HFFc6 (cell line): Measurements from ENCODE around the gene SLC8A1. TPM values are rescaled to one million over a fixed set of nuclear protein-coding genes. Genes with fewer than 3 reads are reported as not detected.
A peak's percentile ranks its signal among the peaks of the same experiment; 100 is the strongest.

ENCODE experiments used
- DNase-seq: peaks from one replicate; pipeline ENCODE4 v3.0.0-alpha.2; 2018
- H3K27ac Mint-ChIP-seq: 2 replicates; pipeline ENCODE4 v1.8.0; 2020; ENCODE audit warnings: mild to moderate bottlenecking, mixed read lengths
- H3K27me3 Mint-ChIP-seq: 2 replicates; pipeline ENCODE4 v1.8.0; 2021; ENCODE audit warnings: mild to moderate bottlenecking, moderate library complexity, mixed read lengths; ENCODE audit not compliant: insufficient read depth
- H3K36me3 Mint-ChIP-seq: 2 replicates; pipeline ENCODE4 v1.8.0; 2021; ENCODE audit warnings: low read depth, mixed read lengths
- H3K4me1 Mint-ChIP-seq: 2 replicates; pipeline ENCODE4 v1.8.0; 2020; ENCODE audit warnings: low read depth, mixed read lengths
- H3K4me3 Mint-ChIP-seq: 2 replicates; pipeline ENCODE4 v1.8.0; 2020; ENCODE audit warnings: mild to moderate bottlenecking, moderate library complexity, mixed read lengths
- H3K9me3 Mint-ChIP-seq: 2 replicates; pipeline ENCODE4 v1.8.0; 2020; ENCODE audit warnings: mild to moderate bottlenecking, mixed read lengths
- CTCF ChIP-seq: fragments of 200-600 bp; sonication (generic); IDR thresholded peaks from 2 replicates; pipeline ENCODE4 v1.5.0; 2021; ENCODE audit warnings: antibody characterized with exemption, mild to moderate bottlenecking
- total RNA-seq, 6 experiments: library from RNA; stranded (reverse); fragmentation: NEBNext Ultra II Directional; extraction: Animal tissue kit (Norgen Biotek cat#: 25700); gene quantifications; 2 replicates in 1 of 6; 3 replicates in 5 of 6; pipeline ENCODE4 v1.2.3, GENCODE V29; 2021

The SLC8A1 gene
- total RNA-seq, 6 experiments from 2014 or later: 71.5 to 96.9 (median 92.2) TPM

DNA sequence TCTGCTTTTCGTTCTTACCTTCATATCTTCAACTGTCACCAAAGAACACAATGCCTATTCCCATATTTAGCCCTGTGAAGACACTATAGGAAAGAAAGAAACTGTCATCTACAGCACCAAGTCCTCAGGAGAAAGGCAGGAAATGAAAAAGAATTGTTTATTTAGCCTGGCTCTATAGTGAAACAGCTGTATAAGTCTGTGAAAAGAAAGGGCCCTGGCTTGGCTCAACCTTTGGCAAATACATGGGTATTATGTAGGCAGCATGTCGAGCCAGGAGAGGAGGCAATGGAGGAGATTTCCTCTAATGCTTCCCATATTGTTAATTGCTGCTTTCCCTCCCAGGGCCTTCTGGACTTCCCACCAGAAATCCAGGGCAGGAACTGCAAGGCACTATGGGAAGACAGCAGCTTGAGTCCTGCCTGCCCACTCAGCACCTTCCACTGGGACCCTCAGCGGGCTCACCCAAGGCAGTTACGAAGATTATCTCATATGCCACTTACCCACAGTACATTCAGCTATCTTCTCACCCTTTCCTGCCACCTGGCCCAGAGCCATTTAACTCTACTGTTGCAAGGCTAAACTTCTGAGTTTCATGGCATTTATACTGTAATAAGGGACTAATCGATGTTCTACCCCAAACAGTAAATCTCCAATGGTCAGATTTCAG is 30.1 kb downstream of the SLC8A1 start:
- no peak overlapping the region for H3K27ac Mint-ChIP-seq
- H3K4me3 Mint-ChIP-seq: no peak overlapping the region
- H3K4me1 Mint-ChIP-seq: peaks cover 59% of the 10 kb centered on the region
- DNase-seq: no peak
- H3K9me3 Mint-ChIP-seq: no peaks in the 10 kb centered on the region
- H3K27me3 Mint-ChIP-seq: no peaks in the 10 kb centered on the region; the same call in 1 of the 2 replicates
- TF ChIP-seq CTCF: no peak
- peaks cover 5% of the 10 kb centered on the region; the same call in 1 of the 2 replicates for H3K36me3 Mint-ChIP-seq

GRCh38 chr2:40420478-40420877 is 31.4 kb downstream of the SLC8A1 start:
- H3K27me3 Mint-ChIP-seq: no peaks in the 10 kb centered on the region; the same call in 1 of the 2 replicates
- no peak for TF ChIP-seq CTCF
- no peak overlapping the region for H3K27ac Mint-ChIP-seq
- H3K4me1 Mint-ChIP-seq: peaks cover 68% of the 10 kb centered on the region
- H3K4me3 Mint-ChIP-seq: no peak overlapping the region
- no peaks in the 10 kb centered on the region for H3K9me3 Mint-ChIP-seq
- no peak for DNase-seq
- H3K36me3 Mint-ChIP-seq: peaks cover 5% of the 10 kb centered on the region; the same call in 1 of the 2 replicates

DNA sequence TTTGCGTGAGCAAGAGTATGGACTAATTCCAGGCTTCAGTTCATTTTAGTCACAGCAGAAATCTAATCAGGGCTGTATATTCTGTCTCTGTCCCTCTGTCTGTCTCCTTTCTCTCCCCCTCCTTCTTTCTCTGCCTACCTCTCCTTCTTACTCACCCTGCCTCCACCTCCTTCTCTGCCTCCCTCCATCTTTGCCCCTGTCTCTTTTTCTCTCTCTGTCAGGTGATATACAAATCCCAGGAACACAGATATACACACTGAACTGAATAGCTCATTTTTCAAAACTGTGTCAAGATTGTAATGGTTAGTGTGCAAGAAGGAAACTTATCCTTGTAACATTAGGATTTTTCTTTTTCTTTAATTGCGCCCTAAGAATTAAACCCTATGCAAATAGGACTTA is 32.5 kb downstream of the SLC8A1 start:
- Mint-ChIP-seq H3K4me1 (peaks cover 68% of the 10 kb centered on the region), H3K9me3 (no peaks in the 10 kb centered on the region), H3K27me3 (no peaks in the 10 kb centered on the region; the same call in 1 of the 2 replicates), H3K36me3 (peaks cover 5% of the 10 kb centered on the region; the same call in 1 of the 2 replicates), H3K4me3 (no peak overlapping the region), H3K27ac (peak overlapping the region; percentile 72)
- no peak for TF ChIP-seq CTCF
- DNase-seq: no peak

DNA sequence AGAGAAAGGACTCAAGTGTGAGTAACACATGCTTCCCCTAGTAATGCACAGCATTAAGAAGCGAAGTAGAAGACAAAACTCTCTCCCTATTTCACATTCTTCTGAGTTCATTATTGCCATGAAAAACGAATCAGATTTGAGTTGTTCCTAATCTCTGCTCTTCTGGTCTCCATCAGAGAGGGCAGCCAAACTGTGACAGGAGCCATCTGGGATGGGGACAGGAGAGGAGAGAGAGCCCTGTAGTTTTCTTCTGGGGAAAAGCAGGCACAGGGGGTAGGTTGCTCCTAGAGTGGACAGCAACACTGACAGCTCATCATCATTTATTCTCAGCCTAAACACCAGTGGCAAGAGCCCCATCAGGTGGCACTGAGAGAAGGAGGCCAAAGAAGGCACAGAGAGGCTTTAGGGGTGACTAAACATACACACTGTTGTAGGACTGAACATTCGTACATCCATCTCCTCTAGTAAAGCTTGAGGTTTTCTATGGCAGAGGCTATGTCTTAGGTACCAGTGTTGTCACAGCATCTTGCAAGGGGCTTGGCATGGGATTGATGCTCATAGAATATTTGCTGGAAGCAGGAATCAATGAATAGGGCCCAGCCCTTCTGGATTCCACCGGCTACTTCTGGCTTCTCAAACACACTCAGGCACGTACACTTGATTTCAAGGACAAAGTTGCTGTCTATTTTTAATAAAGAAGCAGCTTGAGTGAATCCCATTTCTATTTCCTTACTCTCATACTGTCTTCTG is 33.1 kb downstream of the SLC8A1 start:
- DNase-seq: no peak
- H3K9me3 Mint-ChIP-seq: no peaks in the 10 kb centered on the region
- no peak for TF ChIP-seq CTCF
- H3K4me3 Mint-ChIP-seq: peak overlapping the region; percentile 43
- H3K27ac Mint-ChIP-seq: peak overlapping the region; percentile 72
- H3K4me1 Mint-ChIP-seq: peaks cover 68% of the 10 kb centered on the region
- no peaks in the 10 kb centered on the region; the same call in 1 of the 2 replicates for H3K27me3 Mint-ChIP-seq
- peaks cover 5% of the 10 kb centered on the region; the same call in 1 of the 2 replicates for H3K36me3 Mint-ChIP-seq

- no peaks in the 10 kb centered on the region for H3K36me3 Mint-ChIP-seq
- no peak for DNase-seq
- H3K27ac Mint-ChIP-seq: no peak overlapping the region
- H3K4me1 Mint-ChIP-seq: peaks cover 66% of the 10 kb centered on the region
- no peaks in the 10 kb centered on the region; the same call in 1 of the 2 replicates for H3K27me3 Mint-ChIP-seq
- H3K4me3 Mint-ChIP-seq: no peak overlapping the region
- no peaks in the 10 kb centered on the region for H3K9me3 Mint-ChIP-seq
- TF ChIP-seq CTCF: no peak
Observed at GRCh38 chr2:40416486-40416885, 35.4 kb downstream of the SLC8A1 start.
